SK-N-SH (cell line): ENCODE results near the gene WDR64. TPM values are rescaled to one million over a fixed set of nuclear protein-coding genes. Genes with fewer than 3 reads are reported as not detected.

Experiments
- CTCF ChIA-PET: fragments of 300-600, 350-600 bp; formaldehyde crosslinking; extraction: SDS; loops from one replicate; lab custom pipeline; 2021; lab: Yijun Ruan, JAX
- POLR2A ChIA-PET: fragments of 350-600 bp; sonication (Branson Sonifier 250); formaldehyde crosslinking; extraction: SDS; loops from one replicate; lab custom pipeline; 2020; ENCODE audit warnings: antibody characterized with exemption, inconsistent platforms; lab: Yijun Ruan, JAX
- DNase-seq: peaks from one replicate; pipeline ENCODE4 v3.0.0; 2012
- H2AFZ ChIP-seq: fragments of 200-600 bp; sonication (generic); 2 replicates; pipeline ENCODE4 v1.8.1; 2016; ENCODE audit warnings: antibody characterized with exemption, mild to moderate bottlenecking, low read depth
- H3F3A ChIP-seq: fragments of 200-600 bp; sonication (generic); replicated peaks from 2 replicates; pipeline ENCODE3; 2016; ENCODE audit warnings: antibody characterized with exemption, mild to moderate bottlenecking; ENCODE audit not compliant: insufficient read depth
- H3K27ac ChIP-seq, 2 experiments: fragments of 200-500 bp in 1 of 2; fragments of 200-600 bp in 1 of 2; sonication (Bioruptor generic) in 1 of 2; sonication (generic), shearing (Covaris generic) in 1 of 2; 2 replicates each; pipeline versions ENCODE4 v1.5.1 to v1.6.1; 2014 to 2016; ENCODE audit warnings: low read depth in 2 of 2, inconsistent platforms in 1 of 2, low read length in 1 of 2, mild to moderate bottlenecking in 1 of 2, mixed read lengths in 1 of 2
- H3K27me3 ChIP-seq: fragments of 200-600 bp; sonication (generic), shearing (Covaris generic); 2 replicates; pipeline ENCODE4 v1.6.1; 2016; ENCODE audit warnings: mixed run types; ENCODE audit not compliant: insufficient read depth
- H3K36me3 ChIP-seq, 2 experiments: fragments of 200-500 bp in 1 of 2; fragments of 200-600 bp in 1 of 2; sonication (Bioruptor generic) in 1 of 2; sonication (generic) in 1 of 2; replicated peaks in 1 of 2; 2 replicates each; pipeline versions ENCODE3 to v1.5.1; 2014 to 2016; ENCODE audit warnings: low read length in 1 of 2, mild to moderate bottlenecking in 1 of 2; ENCODE audit not compliant: insufficient read depth in 2 of 2, control insufficient read depth in 1 of 2
- H3K4me1 ChIP-seq, 2 experiments: fragments of 200-500 bp in 1 of 2; fragments of 200-600 bp in 1 of 2; sonication (Bioruptor generic) in 1 of 2; sonication (generic), shearing (Covaris generic) in 1 of 2; 2 replicates each; pipeline versions ENCODE4 v1.5.1 to v1.6.1; 2014 to 2016; ENCODE audit warnings: low read depth in 1 of 2, low read length in 1 of 2, mixed run types in 1 of 2; ENCODE audit not compliant: insufficient read depth in 2 of 2, control insufficient read depth in 1 of 2
- H3K4me2 ChIP-seq: fragments of 200-600 bp; sonication (generic), shearing (Covaris generic); 2 replicates; pipeline ENCODE4 v1.6.1; 2017; ENCODE audit warnings: mixed run types
- H3K4me3 ChIP-seq, 2 experiments: fragments of 200-500 bp in 1 of 2; fragments of 200-600 bp in 1 of 2; sonication (Bioruptor generic) in 1 of 2; sonication (generic), shearing (Covaris generic) in 1 of 2; 2 replicates each; pipeline versions ENCODE4 v1.5.1 to v1.8.1; 2014 to 2016; ENCODE audit warnings: low read depth in 2 of 2, inconsistent platforms in 1 of 2, low read length in 1 of 2, mild to moderate bottlenecking in 1 of 2, mixed read lengths in 1 of 2, moderate library complexity in 1 of 2
- H3K79me2 ChIP-seq: fragments of 200-600 bp; sonication (generic); 2 replicates; pipeline ENCODE4 v1.8.1; 2017; ENCODE audit warnings: mild to moderate bottlenecking; ENCODE audit not compliant: insufficient read depth
- H3K9ac ChIP-seq: fragments of 200-600 bp; sonication (generic); 2 replicates; pipeline ENCODE4 v1.6.1; 2017; ENCODE audit warnings: mixed run types
- H3K9me2 ChIP-seq: fragments of 200-600 bp; sonication (generic); 2 replicates; pipeline ENCODE4 v1.6.1; 2017; ENCODE audit warnings: mixed run types
- H3K9me3 ChIP-seq: fragments of 200-600 bp; sonication (generic); 2 replicates; pipeline ENCODE4 v1.6.1; 2017; ENCODE audit warnings: mixed run types, mild to moderate bottlenecking, moderate library complexity
- H4K20me1 ChIP-seq: fragments of 200-600 bp; sonication (generic); 2 replicates; pipeline ENCODE4 v1.6.1; 2017; ENCODE audit warnings: mild to moderate bottlenecking, mixed run types; ENCODE audit not compliant: insufficient read depth
- CHD2 ChIP-seq: fragments of 150-350 bp; IDR thresholded peaks from 2 replicates; pipeline ENCODE4 v1.6.1; 2018; ENCODE audit warnings: low read length; ENCODE audit not compliant: partially characterized antibody
- ELF1 ChIP-seq: IDR thresholded peaks from 2 replicates; pipeline ENCODE4 v1.4.0; 2012
- FOXJ3 ChIP-seq: sonication (generic); formaldehyde crosslinking; IDR thresholded peaks from 2 replicates; pipeline ENCODE4 v1.5.1; 2020; ENCODE audit warnings: mild to moderate bottlenecking, missing genetic modification reagents
- GABPA ChIP-seq: IDR thresholded peaks from 2 replicates; pipeline ENCODE4 v1.4.0; 2012; ENCODE audit warnings: low read depth, mild to moderate bottlenecking
- GATA2 ChIP-seq: sonication (generic); formaldehyde crosslinking; IDR thresholded peaks from 2 replicates; pipeline ENCODE4 v1.5.0; 2020; ENCODE audit warnings: mild to moderate bottlenecking, missing genetic modification reagents
- JUND ChIP-seq: IDR thresholded peaks from 2 replicates; pipeline ENCODE4 v1.4.0; 2012
- MEF2A ChIP-seq: IDR thresholded peaks from 2 replicates; pipeline ENCODE4 v1.4.0; 2012; ENCODE audit warnings: low read depth, borderline replicate concordance
- PBX3 ChIP-seq: IDR thresholded peaks from 2 replicates; pipeline ENCODE4; 2012
- POLR2AphosphoS5 ChIP-seq: IDR thresholded peaks from 2 replicates; pipeline ENCODE4 v1.6.1; 2012; ENCODE audit warnings: low read depth, low read length
- RAD21 ChIP-seq: IDR thresholded peaks from 2 replicates; pipeline ENCODE4 v1.6.1; 2012; ENCODE audit warnings: mild to moderate bottlenecking, low read length
- REST ChIP-seq: IDR thresholded peaks from 2 replicates; pipeline ENCODE4 v1.6.1; 2012; ENCODE audit warnings: mild to moderate bottlenecking, low read depth, low read length, moderate library complexity
- RFX5 ChIP-seq: IDR thresholded peaks from 2 replicates; pipeline ENCODE4 v1.6.1; 2012; ENCODE audit warnings: mild to moderate bottlenecking, improper control_type of control experiment, low read length
- RXRA ChIP-seq: IDR thresholded peaks from 2 replicates; pipeline ENCODE4 v1.4.0; 2012; ENCODE audit warnings: low read depth, mild to moderate bottlenecking, borderline replicate concordance
- SIN3A ChIP-seq: IDR thresholded peaks from 2 replicates; pipeline ENCODE4 v1.6.1; 2012; ENCODE audit warnings: low read depth, mild to moderate bottlenecking, low read length, moderate library complexity, borderline replicate concordance
- TCF12 ChIP-seq: IDR thresholded peaks from 2 replicates; pipeline ENCODE4 v1.4.0; 2012
- USF1 ChIP-seq: IDR thresholded peaks from 2 replicates; pipeline ENCODE4 v1.4.0; 2012; ENCODE audit warnings: low read depth, borderline replicate concordance
- WGBS: methylation state at CpG from one replicate; pipeline ENCODE4 v1.1.6; 2017; ENCODE audit warnings: low lambda C conversion rate; 5-methylcytosine and 5-hydroxymethylcytosine counted together
- polyA plus RNA-seq, 3 experiments: library from polyadenylated mRNA; depleted of rRNA; stranded (reverse); fragments of >200 nt; gene quantifications; 2 replicates each; pipeline ENCODE4 v1.2.3, GENCODE V29; 2012

The WDR64 gene
- polyA plus RNA-seq, 1 of the 3 experiments (the other 2 are of a cell fraction) = not detected

- no peaks in the 10 kb centered on the region for H3K79me2 ChIP-seq
- DNase-seq = no peak
- no peaks in the 10 kb centered on the region for H3K36me3 ChIP-seq
- H4K20me1 ChIP-seq = no peaks in the 10 kb centered on the region
- H3K4me3 ChIP-seq = no peak overlapping the region
- no peak overlapping the region for H3K27ac ChIP-seq
- no peak overlapping the region for H2AFZ ChIP-seq
- ChIA-PET POLR2A (no interaction called here), CTCF (interaction anchor here (0.6 to 0.7 kb wide), 2 partner anchors 41 to 241 kb away, joined by 3 read pairs; no protein-coding TSS in a partner anchor)
- no peaks in the 10 kb centered on the region for H3F3A ChIP-seq
- no peak overlapping the region for H3K4me2 ChIP-seq
- TF ChIP-seq REST (no peak), RFX5 (no peak), RAD21 (no peak), TCF12 (no peak), CHD2 (no peak), POLR2AphosphoS5 (no peak), GATA2 (no peak), PBX3 (no peak), GABPA (no peak), JUND (no peak), RXRA (no peak), MEF2A (no peak), SIN3A (no peak), ELF1 (no peak), FOXJ3 (CRISPR knock-in tag) (no peak), USF1 (no peak)
- no peaks in the 10 kb centered on the region for H3K9me2 ChIP-seq
- H3K4me1 ChIP-seq = no peaks in the 10 kb centered on the region; a peak in 1 of 4 replicates
- WGBS = 57% methylated on average over 2 of the region's 2 CpGs
- no peaks in the 10 kb centered on the region for H3K9me3 ChIP-seq
- H3K27me3 ChIP-seq = no peaks in the 10 kb centered on the region
- no peak overlapping the region for H3K9ac ChIP-seq
Observed at GRCh38 chr1:241714321-241715218, 62.5 kb downstream of the WDR64 start.
